Measurements from ENCODE around the gene ISX. TPM values are rescaled to one million over a fixed set of nuclear protein-coding genes. Genes with fewer than 3 reads are reported as not detected.

Gene ISX
- total RNA-seq, 2 experiments from 2014 or later: not detected

DNA sequence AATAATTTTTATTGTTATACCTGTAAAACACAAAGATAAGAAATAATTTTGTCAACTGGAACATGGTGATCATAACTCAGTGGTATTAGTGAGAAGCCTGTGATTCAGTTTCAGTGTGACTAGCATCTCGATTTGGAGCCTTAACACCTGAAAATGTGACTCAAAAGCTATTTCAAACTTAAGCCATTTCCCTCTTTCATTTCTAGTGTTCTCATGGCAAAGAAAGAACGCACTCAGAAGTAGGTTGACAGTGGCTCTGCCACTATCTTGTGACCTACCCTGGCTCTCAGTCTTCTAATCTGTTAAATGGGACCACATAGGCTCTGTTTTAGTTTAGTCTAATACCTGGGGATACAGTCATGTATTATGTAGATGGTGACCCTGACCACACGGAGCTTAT is 62.7 kb downstream of the ISX start:
- H2AFZ ChIP-seq (ENCODE audit: low read length): no peak overlapping the region
- POLR2A ChIA-PET: no interaction called here

GRCh38 chr22:35131525-35132000 is 65.6 kb downstream of the ISX start:
- no peak for TF ChIP-seq CTCF (conservative IDR thresholded peaks at IDR 0.05; ENCODE audit: low read length)
- no peak for TF ChIP-seq EZH2phosphoT487 (IDR thresholded peaks at IDR 0.05; ENCODE audit: borderline replicate concordance, low read depth, low read length)
- Histone ChIP-seq H3K36me3 (ENCODE audit: insufficient read depth, low read length) (no peaks in the 10 kb centered on the region), H3K4me2 (ENCODE audit: low read length) (no peak overlapping the region), H4K20me1 (ENCODE audit: insufficient read depth, low read length) (no peaks in the 10 kb centered on the region), H3K27ac (ENCODE audit: low read depth, low read length, poor library complexity, severe bottlenecking) (no peak overlapping the region), H3K9me2 (ENCODE audit: insufficient read depth, low read length) (no peaks in the 10 kb centered on the region), H3K9me3 (ENCODE audit: low read length) (no peaks in the 10 kb centered on the region), H3K79me2 (ENCODE audit: insufficient read depth, low read depth, low read length) (no peaks in the 10 kb centered on the region), H2AFZ (ENCODE audit: low read length) (no peak overlapping the region), H3K4me1 (ENCODE audit: insufficient read depth, low read length, poor library complexity, severe bottlenecking) (no peaks in the 10 kb centered on the region), H3K4me3 (ENCODE audit: low read depth, low read length, poor library complexity, severe bottlenecking) (no peak overlapping the region)
- intact Hi-C loops (cut with micrococcal nuclease; ENCODE audit: unreplicated experiment): no loop called here
- no TSS peak for BruUV-seq (replicated peaks)
- no peak for DNase-seq (ENCODE audit: low spot score)
- ChIA-PET CTCF (ENCODE audit: unreplicated experiment) (no interaction called here), POLR2A (interaction anchor here (0.6 to 0.7 kb wide), 2 partner anchors 13 to 16 kb away, joined by 3 to 7 read pairs; no protein-coding TSS in a partner anchor)

More for the DNA sequence above, 62.7 kb downstream of the ISX start:
- CTCF ChIA-PET (ENCODE audit: unreplicated experiment): no interaction called here
- Histone ChIP-seq H3K9me2 (ENCODE audit: insufficient read depth, low read length) (no peaks in the 10 kb centered on the region), H3K4me1 (ENCODE audit: insufficient read depth, low read length, poor library complexity, severe bottlenecking) (no peaks in the 10 kb centered on the region), H3K79me2 (ENCODE audit: insufficient read depth, low read depth, low read length) (no peaks in the 10 kb centered on the region), H3K9me3 (ENCODE audit: low read length) (no peaks in the 10 kb centered on the region), H3K4me2 (ENCODE audit: low read length) (no peak overlapping the region), H4K20me1 (ENCODE audit: insufficient read depth, low read length) (no peaks in the 10 kb centered on the region), H3K4me3 (ENCODE audit: low read depth, low read length, poor library complexity, severe bottlenecking) (no peak overlapping the region), H3K27ac (ENCODE audit: low read depth, low read length, poor library complexity, severe bottlenecking) (no peak overlapping the region), H3K36me3 (ENCODE audit: insufficient read depth, low read length) (no peaks in the 10 kb centered on the region)
- no peak for DNase-seq (ENCODE audit: low spot score)
- no TSS peak for BruUV-seq (replicated peaks)
- intact Hi-C loops (cut with micrococcal nuclease; ENCODE audit: unreplicated experiment): no loop called here
- TF ChIP-seq CTCF (conservative IDR thresholded peaks at IDR 0.05; ENCODE audit: low read length): no peak
- TF ChIP-seq EZH2phosphoT487 (IDR thresholded peaks at IDR 0.05; ENCODE audit: borderline replicate concordance, low read depth, low read length): no peak

GRCh38 chr22:35132568-35132967 is 66.6 kb downstream of the ISX start:
- Histone ChIP-seq H3K36me3 (ENCODE audit: insufficient read depth, low read length) (no peaks in the 10 kb centered on the region), H3K27ac (ENCODE audit: low read depth, low read length, poor library complexity, severe bottlenecking) (no peak overlapping the region), H3K9me2 (ENCODE audit: insufficient read depth, low read length) (no peaks in the 10 kb centered on the region), H3K79me2 (ENCODE audit: insufficient read depth, low read depth, low read length) (no peaks in the 10 kb centered on the region), H4K20me1 (ENCODE audit: insufficient read depth, low read length) (no peaks in the 10 kb centered on the region), H2AFZ (ENCODE audit: low read length) (no peak overlapping the region), H3K4me3 (ENCODE audit: low read depth, low read length, poor library complexity, severe bottlenecking) (no peak overlapping the region), H3K9me3 (ENCODE audit: low read length) (no peaks in the 10 kb centered on the region), H3K4me2 (ENCODE audit: low read length) (no peak overlapping the region), H3K4me1 (ENCODE audit: insufficient read depth, low read length, poor library complexity, severe bottlenecking) (no peaks in the 10 kb centered on the region)
- intact Hi-C loops (cut with micrococcal nuclease; ENCODE audit: unreplicated experiment): no loop called here
- no peak for DNase-seq (ENCODE audit: low spot score)
- no peak for TF ChIP-seq EZH2phosphoT487 (IDR thresholded peaks at IDR 0.05; ENCODE audit: borderline replicate concordance, low read depth, low read length)
- TF ChIP-seq CTCF (conservative IDR thresholded peaks at IDR 0.05; ENCODE audit: low read length): no peak
- POLR2A ChIA-PET: interaction anchor here (0.6 to 0.7 kb wide), 2 partner anchors 14 to 202 kb away, joined by 3 read pairs; no protein-coding TSS in a partner anchor
- CTCF ChIA-PET (ENCODE audit: unreplicated experiment): no interaction called here
- BruUV-seq (replicated peaks): no TSS peak

Measured in OCI-LY7 (cell line).